Smooth muscle cell (in vitro differentiated cells): ENCODE results near the gene CACNA1H. TPM values are rescaled to one million over a fixed set of nuclear protein-coding genes. Genes with fewer than 3 reads are reported as not detected.

Experiments used
- DNase-seq: peaks from one replicate; lab custom pipeline; 2025; ENCODE audit not compliant: unreplicated experiment; lab: John Stamatoyannopoulos, UW
- H2AFZ ChIP-seq: fragments of 200-600 bp; sonication (generic); 2 replicates; pipeline ENCODE4 v1.6.0; 2016; ENCODE audit warnings: antibody characterized with exemption, low read depth, mild to moderate bottlenecking
- H3F3A ChIP-seq: fragments of 200-600 bp; sonication (generic); 2 replicates; pipeline ENCODE4 v1.6.0; 2017; ENCODE audit warnings: antibody characterized with exemption, low read depth
- H3K27ac ChIP-seq: fragments of 200-600 bp; sonication (generic); 2 replicates; pipeline ENCODE4 v1.5.1; 2016; ENCODE audit warnings: low read depth, mild to moderate bottlenecking
- H3K27me3 ChIP-seq: fragments of 200-600 bp; sonication (generic); 2 replicates; pipeline ENCODE4 v1.6.1; 2016; ENCODE audit warnings: low read depth, mild to moderate bottlenecking
- H3K36me3 ChIP-seq: fragments of 200-600 bp; sonication (generic); 2 replicates; pipeline ENCODE4 v1.5.1; 2016; ENCODE audit warnings: low read depth
- H3K4me1 ChIP-seq: fragments of 200-600 bp; sonication (generic); 2 replicates; pipeline ENCODE4 v1.5.1; 2016; ENCODE audit warnings: low read depth
- H3K4me2 ChIP-seq: fragments of 200-600 bp; sonication (generic); 2 replicates; pipeline ENCODE4 v1.6.0; 2016; ENCODE audit warnings: mild to moderate bottlenecking
- H3K4me3 ChIP-seq: fragments of 200-600 bp; sonication (generic); 2 replicates; pipeline ENCODE4 v1.5.1; 2016; ENCODE audit warnings: mild to moderate bottlenecking
- H3K79me2 ChIP-seq: fragments of 200-600 bp; sonication (generic); 2 replicates; pipeline ENCODE4 v1.6.0; 2016; ENCODE audit warnings: low read depth, mild to moderate bottlenecking
- H3K9ac ChIP-seq: fragments of 200-600 bp; sonication (generic); 2 replicates; pipeline ENCODE4 v1.6.0; 2016; ENCODE audit warnings: low read depth
- H3K9me3 ChIP-seq: fragments of 200-600 bp; sonication (generic); replicated peaks from 2 replicates; pipeline ENCODE4 v1.5.1; 2016; ENCODE audit warnings: low read depth
- H4K20me1 ChIP-seq: fragments of 200-600 bp; sonication (generic); 2 replicates; pipeline ENCODE4 v1.6.0; 2016; ENCODE audit warnings: low read depth
- CTCF ChIP-seq: fragments of 200-600 bp; sonication (generic); IDR thresholded peaks from 2 replicates; pipeline ENCODE4 v1.5.1; 2017; ENCODE audit warnings: borderline replicate concordance, mild to moderate bottlenecking, antibody characterized with exemption; ENCODE audit not compliant: insufficient read depth, poor library complexity, severe bottlenecking
- WGBS: methylation state at CpG from one replicate; pipeline ENCODE4 v1.1.7; 2016; ENCODE audit warnings: low lambda C conversion rate; 5-methylcytosine and 5-hydroxymethylcytosine counted together
- polyA plus RNA-seq: library from polyadenylated mRNA; unstranded; fragments of >200 nt; fragmentation: Nextera tagmentation; extraction: Ambion mirVana; gene quantifications from 2 replicates; pipeline ENCODE4 v1.2.1, GENCODE V29; 2016
- total RNA-seq: library from RNA; depleted of rRNA; stranded (reverse); fragments of >200 nt; gene quantifications from 2 replicates; pipeline ENCODE4 v1.2.3, GENCODE V29; 2014

Gene CACNA1H
- total and polyA plus RNA-seq, 2 experiments from 2014 or later: 1.7 to 2.6 TPM

DNA sequence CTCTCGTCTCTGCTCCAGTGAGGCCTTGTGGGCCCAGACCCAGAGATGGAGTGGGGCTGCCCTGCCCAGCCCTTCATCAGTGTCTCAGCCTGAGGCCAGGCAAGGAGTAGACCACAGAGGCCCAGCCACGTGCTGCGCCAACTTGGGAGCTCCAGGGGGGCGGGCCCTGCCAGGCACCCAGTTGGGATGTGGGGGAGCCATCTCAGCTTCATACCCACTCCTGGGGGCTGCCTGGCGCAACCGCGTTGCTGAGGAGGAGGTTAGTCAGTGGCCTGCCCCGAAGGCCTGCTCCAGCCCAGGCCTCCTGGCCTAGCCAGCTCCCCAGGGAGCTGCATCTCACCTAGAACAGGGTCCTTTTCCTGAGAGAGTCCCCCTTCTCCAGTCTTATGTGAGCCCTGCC, 60.3 kb downstream of the CACNA1H start:
- no peak overlapping the region for H3K27ac ChIP-seq
- H3K27me3 ChIP-seq: no peaks in the 10 kb centered on the region
- no peaks in the 10 kb centered on the region for H3K4me1 ChIP-seq
- no peaks in the 10 kb centered on the region for H3F3A ChIP-seq
- no peaks in the 10 kb centered on the region for H4K20me1 ChIP-seq
- TF ChIP-seq CTCF: no peak
- H3K4me2 ChIP-seq: no peak overlapping the region
- H3K9ac ChIP-seq: no peak overlapping the region
- DNase-seq: no peak
- no peak overlapping the region for H2AFZ ChIP-seq
- H3K4me3 ChIP-seq: no peak overlapping the region
- no peaks in the 10 kb centered on the region for H3K9me3 ChIP-seq
- no peaks in the 10 kb centered on the region for H3K79me2 ChIP-seq
- WGBS: 86% methylated on average over 8 of the region's 8 CpGs
- H3K36me3 ChIP-seq: no peaks in the 10 kb centered on the region

GRCh38 chr16:1213796-1214372, 61.0 kb downstream of the CACNA1H start:
- DNase-seq: no peak
- Histone ChIP-seq H3K79me2 (no peaks in the 10 kb centered on the region), H3K27me3 (no peaks in the 10 kb centered on the region), H3K9ac (no peak overlapping the region), H3F3A (no peaks in the 10 kb centered on the region), H3K4me3 (no peak overlapping the region), H3K4me2 (no peak overlapping the region), H3K36me3 (no peaks in the 10 kb centered on the region), H2AFZ (no peak overlapping the region), H3K27ac (no peak overlapping the region), H3K4me1 (no peaks in the 10 kb centered on the region), H3K9me3 (no peaks in the 10 kb centered on the region), H4K20me1 (no peaks in the 10 kb centered on the region)
- 90% methylated on average over 21 of the region's 25 CpGs for WGBS
- TF ChIP-seq CTCF: no peak

DNA sequence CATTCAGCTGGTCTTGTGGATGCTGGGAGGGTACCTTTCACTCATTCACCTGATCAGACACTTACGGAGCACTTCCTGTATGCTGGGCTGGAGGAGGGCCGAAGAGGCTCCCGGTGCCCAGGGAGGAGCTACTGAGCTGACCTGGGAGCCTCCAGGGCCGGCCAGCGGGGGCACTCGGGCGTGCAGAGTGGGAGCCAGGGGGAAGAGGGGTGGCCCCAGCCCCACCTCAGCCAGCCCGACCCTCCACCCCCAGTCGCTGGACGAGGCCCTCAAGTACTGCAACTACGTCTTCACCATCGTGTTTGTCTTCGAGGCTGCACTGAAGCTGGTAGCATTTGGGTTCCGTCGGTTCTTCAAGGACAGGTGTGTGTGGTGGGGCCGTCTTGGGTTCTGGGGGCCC, 61.8 kb downstream of the CACNA1H start:
- H3K27ac ChIP-seq: no peak overlapping the region
- DNase-seq: no peak

More for the DNA sequence above, 61.8 kb downstream of the CACNA1H start:
- Histone ChIP-seq H4K20me1 (no peaks in the 10 kb centered on the region), H3K36me3 (no peaks in the 10 kb centered on the region), H3K4me3 (no peak overlapping the region), H3K9me3 (no peaks in the 10 kb centered on the region), H2AFZ (no peak overlapping the region), H3K9ac (no peak overlapping the region), H3F3A (no peaks in the 10 kb centered on the region), H3K79me2 (no peaks in the 10 kb centered on the region), H3K27me3 (no peaks in the 10 kb centered on the region), H3K4me1 (no peaks in the 10 kb centered on the region), H3K4me2 (no peak overlapping the region)
- no peak for TF ChIP-seq CTCF
- WGBS: 91% methylated on average over 13 of the region's 16 CpGs
